PC-3 (cell line): Measurements from ENCODE around the gene DDT. TPM values are rescaled to one million over a fixed set of nuclear protein-coding genes. Genes with fewer than 3 reads are reported as not detected.
A peak's percentile ranks its signal among the peaks of the same experiment; 100 is the strongest.
"Not testable (repeated sequence)": the region's sequence is repeated elsewhere in the genome, so short reads cannot be mapped to it uniquely, and the experiment has no call there.

Experiments used
- ATAC-seq: fragments of 200-7000 bp; cut with Tn5 transposase; 2 replicates; pipeline ENCODE4 v1.9.1; 2020; ENCODE audit warnings: mild to moderate bottlenecking, moderate library complexity
- BruUV-seq: library from RNA; stranded (reverse); fragments of 400-500 nt; replicated peaks from 2 replicates; lab custom pipeline; 2021; lab: Mats Ljungman, UMichigan
- CTCF ChIA-PET: fragments of 300-600 bp; sonication (Branson Sonifier 250); formaldehyde crosslinking; loops from one replicate; lab custom pipeline; 2022; ENCODE audit warnings: antibody characterized with exemption; lab: Charles Lee
- POLR2A ChIA-PET: fragments of 300-600 bp; sonication (Branson Sonifier 250); formaldehyde crosslinking; loops from one replicate; lab custom pipeline; 2022; ENCODE audit warnings: antibody characterized with exemption; ENCODE audit not compliant: unreplicated experiment; lab: Charles Lee
- DNase-seq: peaks from one replicate; pipeline ENCODE4 v3.0.0-alpha.2; 2015
- H2AFZ ChIP-seq: fragments of 300-600 bp; sonication (generic); 2 replicates; pipeline ENCODE4 v1.6.0; 2016; ENCODE audit warnings: antibody characterized with exemption, low read length
- H3F3A ChIP-seq: fragments of 300-600 bp; sonication (generic); one replicate; pipeline ENCODE4 v1.6.0; 2017; ENCODE audit warnings: antibody characterized with exemption, low read length, control low read depth, mild to moderate bottlenecking; ENCODE audit not compliant: unreplicated experiment
- H3K27ac ChIP-seq: fragments of 300-600 bp; sonication (generic); 2 replicates; pipeline ENCODE4 v1.5.1; 2016; ENCODE audit warnings: mild to moderate bottlenecking, low read length
- H3K27me3 ChIP-seq: fragments of 300-600 bp; sonication (generic); 2 replicates; pipeline ENCODE4 v1.6.1; 2016; ENCODE audit warnings: low read length, mixed read lengths
- H3K36me3 ChIP-seq: fragments of 300-600 bp; sonication (generic); 2 replicates; pipeline ENCODE4 v1.6.1; 2016; ENCODE audit warnings: low read depth, mixed run types, low read length, mixed read lengths
- H3K4me1 ChIP-seq: fragments of 300-600 bp; sonication (generic); 2 replicates; pipeline ENCODE4 v1.5.1; 2016; ENCODE audit warnings: low read length; ENCODE audit not compliant: insufficient read depth
- H3K4me2 ChIP-seq: fragments of 300-600 bp; sonication (generic); 2 replicates; pipeline ENCODE4 v1.6.0; 2016; ENCODE audit warnings: low read length
- H3K4me3 ChIP-seq: fragments of 300-600 bp; sonication (generic); 2 replicates; pipeline ENCODE4 v1.5.1; 2016; ENCODE audit warnings: mild to moderate bottlenecking, low read length, mixed read lengths
- H3K79me2 ChIP-seq: fragments of 300-600 bp; sonication (generic); 2 replicates; pipeline ENCODE4 v1.6.1; 2017; ENCODE audit warnings: low read length, mixed read lengths
- H3K9ac ChIP-seq: fragments of 300-600 bp; sonication (generic); 2 replicates; pipeline ENCODE4 v1.6.0; 2016; ENCODE audit warnings: mild to moderate bottlenecking, low read length
- H3K9me2 ChIP-seq: fragments of 300-600 bp; sonication (generic); replicated peaks from 2 replicates; pipeline ENCODE4 v1.6.1; 2016; ENCODE audit warnings: mixed run types, low read length, mixed read lengths
- H3K9me3 ChIP-seq: fragments of 300-600 bp; sonication (generic); 2 replicates; pipeline ENCODE4 v1.6.1; 2016; ENCODE audit warnings: low read length, mixed read lengths
- H4K20me1 ChIP-seq: fragments of 300-600 bp; sonication (generic); 2 replicates; pipeline ENCODE4 v1.6.1; 2016; ENCODE audit warnings: low read length, mixed read lengths
- CTCF ChIP-seq: fragments of 300-600 bp; sonication (generic); conservative IDR thresholded peaks from 2 replicates; pipeline ENCODE4 v1.5.1; 2017; ENCODE audit warnings: antibody characterized with exemption, low read depth, mild to moderate bottlenecking, low read length
- intact Hi-C: fragments of 100-400 bp; cut with micrococcal nuclease; formaldehyde crosslinking; loops from 2 replicates; pipeline ENCODE4 v1.9.0; 2023
- total RNA-seq: library from RNA; depleted of rRNA; stranded (reverse); fragments of >200 nt; gene quantifications from 2 replicates; pipeline ENCODE4 v1.2.3, GENCODE V29; 2014

The DDT gene
- total RNA-seq, 1 experiment from 2014 or later, result 203 TPM

GRCh38 chr22:23986089-23986488 is 11.8 kb upstream of the DDT start:
- H3K4me3 ChIP-seq, H3K9me2 ChIP-seq, BruUV-seq, H3K27me3 ChIP-seq, H4K20me1 ChIP-seq, H2AFZ ChIP-seq, CTCF ChIA-PET, H3K79me2 ChIP-seq, H3K9me3 ChIP-seq, ATAC-seq, H3K27ac ChIP-seq, H3K9ac ChIP-seq, POLR2A ChIA-PET, H3F3A ChIP-seq, H3K4me1 ChIP-seq, DNase-seq, intact Hi-C loops, H3K36me3 ChIP-seq, H3K4me2 ChIP-seq: not testable (repeated sequence)

- no peaks in the 10 kb centered on the region for H3K9me2 ChIP-seq
- H3F3A ChIP-seq, result no peaks in the 10 kb centered on the region
- no peaks in the 10 kb centered on the region for H3K9me3 ChIP-seq
- intact Hi-C loops, result no loop called here
- H3K27ac ChIP-seq, result no peak overlapping the region
- H4K20me1 ChIP-seq, result no peaks in the 10 kb centered on the region
- no peaks in the 10 kb centered on the region for H3K36me3 ChIP-seq
- no peaks in the 10 kb centered on the region for H3K79me2 ChIP-seq
- no peak for TF ChIP-seq CTCF
- H3K4me2 ChIP-seq, result no peak overlapping the region
- no TSS peak for BruUV-seq
- no peak overlapping the region for H3K4me3 ChIP-seq
- CTCF ChIA-PET, result no interaction called here
- POLR2A ChIA-PET, result no interaction called here
- ATAC-seq (no peak), DNase-seq (no peak)
- no peak overlapping the region for H2AFZ ChIP-seq
- H3K27me3 ChIP-seq, result no peaks in the 10 kb centered on the region
- no peaks in the 10 kb centered on the region for H3K4me1 ChIP-seq
- H3K9ac ChIP-seq, result no peak overlapping the region
These were observed 10.2 kb upstream of the DDT start for GRCh38 chr22:23984430-23984829.

GRCh38 chr22:23980567-23980966 is 6.3 kb upstream of the DDT start:
- intact Hi-C loops, BruUV-seq, H3K79me2 ChIP-seq, CTCF ChIA-PET, H3K4me1 ChIP-seq, ATAC-seq, H2AFZ ChIP-seq, H3K36me3 ChIP-seq, H4K20me1 ChIP-seq, H3K27ac ChIP-seq, H3K4me3 ChIP-seq, H3K4me2 ChIP-seq, H3K9ac ChIP-seq, DNase-seq, H3K27me3 ChIP-seq, H3F3A ChIP-seq, H3K9me3 ChIP-seq, POLR2A ChIA-PET, H3K9me2 ChIP-seq: not testable (repeated sequence)

- H2AFZ ChIP-seq, POLR2A ChIA-PET, H3F3A ChIP-seq, H3K79me2 ChIP-seq, H3K9me3 ChIP-seq, H3K4me1 ChIP-seq, CTCF ChIA-PET, H3K9me2 ChIP-seq, H3K4me3 ChIP-seq, H3K4me2 ChIP-seq, H3K36me3 ChIP-seq, H3K27me3 ChIP-seq, H4K20me1 ChIP-seq, H3K27ac ChIP-seq, H3K9ac ChIP-seq, intact Hi-C loops, DNase-seq: not testable (repeated sequence)
- BruUV-seq, result TSS peak; percentile 69
- peak; percentile 95 for ATAC-seq
These were observed 5.5 kb upstream of the DDT start, which contains the start of gene GSTT2 for GRCh38 chr22:23979557-23980240. GSTT2 (plus strand) TSS chr22:23980134.

GRCh38 chr22:23977304-23977703 is 3.1 kb upstream of the DDT start:
- intact Hi-C loops, CTCF ChIA-PET: not testable (repeated sequence)

GRCh38 chr22:23974836-23975352 is 653 bp upstream of the DDT start:
- H3K27ac ChIP-seq, DNase-seq, H3K4me3 ChIP-seq, intact Hi-C loops, H2AFZ ChIP-seq, H3F3A ChIP-seq, H3K9me3 ChIP-seq, CTCF ChIA-PET, H3K9me2 ChIP-seq, H3K4me1 ChIP-seq, H3K27me3 ChIP-seq, H3K4me2 ChIP-seq, H3K9ac ChIP-seq, POLR2A ChIA-PET, H4K20me1 ChIP-seq: not testable (repeated sequence)
- ATAC-seq, result peak; percentile 50
- Histone ChIP-seq H3K79me2 (peaks cover 21% of the 10 kb centered on the region), H3K36me3 (peaks cover 18% of the 10 kb centered on the region)
- TSS peak; percentile 99 for BruUV-seq

More at GRCh38 chr22:23977304-23977703, 3.1 kb upstream of the DDT start:
- H3K27ac ChIP-seq, H3K79me2 ChIP-seq, POLR2A ChIA-PET, H2AFZ ChIP-seq, BruUV-seq, DNase-seq, H3K9me2 ChIP-seq, H4K20me1 ChIP-seq, H3K9ac ChIP-seq, H3K36me3 ChIP-seq, H3F3A ChIP-seq, H3K9me3 ChIP-seq, ATAC-seq, H3K4me3 ChIP-seq, H3K4me1 ChIP-seq, H3K4me2 ChIP-seq, H3K27me3 ChIP-seq: not testable (repeated sequence)
